Measurements from ENCODE around the gene TNS3.
A peak's percentile ranks its signal among the peaks of the same experiment; 100 is the strongest.

Gene TNS3

DNA sequence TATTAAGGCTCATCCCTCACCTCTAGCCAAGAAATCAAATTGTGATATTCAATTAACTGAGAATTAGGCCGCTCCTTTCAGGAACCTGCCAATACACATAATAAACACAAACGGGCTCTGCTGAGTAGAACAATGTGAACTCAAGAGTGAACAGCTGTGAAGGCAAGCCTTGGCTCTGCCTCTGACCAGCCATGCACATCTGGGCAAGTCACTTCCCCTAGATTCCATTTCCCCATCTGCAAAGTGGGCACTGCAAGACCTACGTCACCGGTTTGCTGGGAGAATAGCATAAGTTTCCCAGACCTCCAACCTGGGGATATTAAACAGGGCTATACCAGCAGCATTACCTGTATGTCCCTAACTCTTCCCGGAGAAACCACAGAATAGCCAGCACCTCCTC is 355.2 kb downstream of the TNS3 start:
- H3K23ac ChIP-seq (ENCODE audit: low read length in 2 of 2): no peak overlapping the region
- no peak overlapping the region for H2BK5ac ChIP-seq (ENCODE audit: low read depth, low read length, poor library complexity, severe bottlenecking)
- no peak overlapping the region for H4K8ac ChIP-seq (ENCODE audit: low read length)
- H2BK15ac ChIP-seq (ENCODE audit: low read depth, poor library complexity, severe bottlenecking): no peak overlapping the region
- DNase-seq: no peak
- peak overlapping the region; percentile 72 for H2AK5ac ChIP-seq (ENCODE audit: low read length, severe bottlenecking)
- H3K18ac ChIP-seq (ENCODE audit: low read depth in 1 of 2, low read length in 2 of 2): peak overlapping the region; percentile 74 to 91
- no peak overlapping the region for H3K27ac ChIP-seq (ENCODE audit: low read length, poor library complexity, severe bottlenecking)
- H4K91ac ChIP-seq (ENCODE audit: low read length): peak overlapping the region; percentile 3
- peaks cover 0 to 15% of the 10 kb centered on the region in 2 experiments for H3K27me3 ChIP-seq (ENCODE audit: control insufficient read depth in 1 of 2, insufficient read depth in 1 of 2, low read length in 2 of 2)
- 93% methylated on average over 5 of the region's 5 CpGs for WGBS
- no peak overlapping the region for H3K9ac ChIP-seq (ENCODE audit: low read length)
- no peak overlapping the region for H3K4me3 ChIP-seq (ENCODE audit: insufficient read depth in 1 of 2, low read depth in 1 of 2, low read length in 2 of 2)
- H3K4ac ChIP-seq (ENCODE audit: low read depth in 1 of 2, low read length in 2 of 2): peak overlapping the region; percentile 42 to 88
- no peak overlapping the region for H3K4me2 ChIP-seq (ENCODE audit: low read length, poor library complexity, severe bottlenecking)
- no peak overlapping the region for H2BK120ac ChIP-seq (ENCODE audit: low read depth, low read length)
- no peaks in the 10 kb centered on the region for H3K36me3 ChIP-seq (ENCODE audit: control insufficient read depth in 1 of 2, insufficient read depth in 2 of 2, low read depth in 1 of 2, low read length in 2 of 2)
- no peak overlapping the region for H2AFZ ChIP-seq (ENCODE audit: low read depth, low read length)
- H2BK12ac ChIP-seq (ENCODE audit: low read length in 2 of 2): peak overlapping the region; percentile 81 to 99
- H3K9me3 ChIP-seq (ENCODE audit: control insufficient read depth, low read length): no peaks in the 10 kb centered on the region
- H3K14ac ChIP-seq (ENCODE audit: low read length in 2 of 2): no peak overlapping the region
- H3K4me1 ChIP-seq (ENCODE audit: control insufficient read depth, insufficient read depth, low read depth, low read length): peaks cover 22% of the 10 kb centered on the region
- no peaks in the 10 kb centered on the region for H3K79me1 ChIP-seq (replicated peaks; ENCODE audit: low read length, poor library complexity, severe bottlenecking)

DNA sequence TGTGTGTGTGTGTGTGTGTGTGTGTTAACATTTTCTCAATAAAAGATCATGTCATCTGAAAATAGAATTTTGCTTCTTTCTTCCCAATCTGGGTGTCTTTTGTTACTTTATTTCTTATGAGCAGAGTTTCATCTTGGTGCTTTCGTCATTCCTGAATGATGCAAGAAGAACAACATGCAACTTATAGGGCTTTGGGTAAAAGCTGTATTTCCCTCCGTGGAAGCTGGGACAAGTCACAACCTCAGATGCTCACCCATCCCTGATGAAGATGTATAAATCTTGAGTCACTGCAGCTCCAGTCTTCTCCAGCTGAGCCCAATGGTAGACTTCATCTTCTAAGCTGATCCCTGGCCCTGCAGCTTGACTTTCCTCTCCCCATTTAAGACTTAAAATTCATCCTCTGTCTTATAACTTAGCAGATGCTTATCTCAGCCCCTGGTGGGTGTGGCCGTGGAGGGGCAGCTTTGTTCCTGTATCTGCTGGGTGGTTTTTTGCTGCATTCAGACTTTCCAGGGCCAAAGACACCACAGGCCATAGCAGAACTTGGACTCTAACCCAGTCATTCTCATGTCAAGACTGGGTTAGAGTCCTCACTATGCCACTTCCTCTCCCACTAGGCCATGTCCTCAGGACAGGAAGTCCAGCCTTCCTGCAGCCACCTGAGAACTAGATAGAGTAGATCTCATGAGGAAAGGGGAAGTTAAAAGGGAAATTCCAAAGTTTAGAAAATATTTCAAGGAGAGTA is 356.4 kb downstream of the TNS3 start:
- Histone ChIP-seq H2BK120ac (ENCODE audit: low read depth, low read length) (no peak overlapping the region), H3K23ac (ENCODE audit: low read length in 2 of 2) (no peak overlapping the region), H3K9me3 (ENCODE audit: control insufficient read depth, low read length) (no peaks in the 10 kb centered on the region), H3K27ac (ENCODE audit: low read length, poor library complexity, severe bottlenecking) (no peak overlapping the region), H2BK5ac (ENCODE audit: low read depth, low read length, poor library complexity, severe bottlenecking) (no peak overlapping the region), H2AK5ac (ENCODE audit: low read length, severe bottlenecking) (peak overlapping the region; percentile 41), H3K79me1 (replicated peaks; ENCODE audit: low read length, poor library complexity, severe bottlenecking) (no peaks in the 10 kb centered on the region), H2BK15ac (ENCODE audit: low read depth, poor library complexity, severe bottlenecking) (no peak overlapping the region), H3K27me3 (ENCODE audit: control insufficient read depth in 1 of 2, insufficient read depth in 1 of 2, low read length in 2 of 2) (peaks cover 0 to 7% of the 10 kb centered on the region in 2 experiments), H4K91ac (ENCODE audit: low read length) (no peak overlapping the region), H3K4me1 (ENCODE audit: control insufficient read depth, insufficient read depth, low read depth, low read length) (peaks cover 20% of the 10 kb centered on the region), H3K9ac (ENCODE audit: low read length) (no peak overlapping the region), H2BK12ac (ENCODE audit: low read length in 2 of 2) (peak overlapping the region in 1 of 2 experiments; percentile 69), H3K18ac (ENCODE audit: low read depth in 1 of 2, low read length in 2 of 2) (peak overlapping the region; percentile 38 to 47), H3K36me3 (ENCODE audit: control insufficient read depth in 1 of 2, insufficient read depth in 2 of 2, low read depth in 1 of 2, low read length in 2 of 2) (no peaks in the 10 kb centered on the region), H3K4ac (ENCODE audit: low read depth in 1 of 2, low read length in 2 of 2) (peak overlapping the region; percentile 2 to 13), H3K14ac (ENCODE audit: low read length in 2 of 2) (peak overlapping the region in 1 of 2 experiments; percentile 7), H2AFZ (ENCODE audit: low read depth, low read length) (no peak overlapping the region), H3K4me2 (ENCODE audit: low read length, poor library complexity, severe bottlenecking) (no peak overlapping the region), H4K8ac (ENCODE audit: low read length) (no peak overlapping the region), H3K4me3 (ENCODE audit: insufficient read depth in 1 of 2, low read depth in 1 of 2, low read length in 2 of 2) (no peak overlapping the region)
- 94% methylated on average over 3 of the region's 3 CpGs for WGBS
- DNase-seq: peak; percentile 49

All from mesenchymal stem cell (in vitro differentiated cells and primary cell).